AG04450 (cell line): ENCODE data around the gene DPH1. TPM values are rescaled to one million over a fixed set of nuclear protein-coding genes. Genes with fewer than 3 reads are reported as not detected.

ENCODE experiments used
- CTCF ChIA-PET: fragments of 300-600, 350-600 bp; formaldehyde crosslinking; extraction: SDS; loops from one replicate; lab custom pipeline; 2022; ENCODE audit warnings: antibody characterized with exemption, inconsistent platforms; lab: Charles Lee
- POLR2A ChIA-PET: fragments of 350-600 bp; formaldehyde crosslinking; extraction: SDS; loops from one replicate; lab custom pipeline; 2021; ENCODE audit warnings: antibody characterized with exemption, inconsistent platforms; lab: Yijun Ruan, JAX
- DNase-seq: peaks from one replicate; pipeline ENCODE4 v3.0.0-alpha.2; 2011; ENCODE audit warnings: low read depth, low spot score
- H3K27ac ChIP-seq: one replicate; pipeline ENCODE4 v1.5.1; 2012; ENCODE audit warnings: low read depth, low read length, control low read depth
- H3K27me3 ChIP-seq: one replicate; pipeline ENCODE4 v1.6.0; 2012; ENCODE audit warnings: low read length; ENCODE audit not compliant: control insufficient read depth, insufficient read depth
- H3K4me3 ChIP-seq: 2 replicates; pipeline ENCODE4 v1.5.1; 2011; ENCODE audit warnings: mild to moderate bottlenecking, low read depth, low read length, control low read depth
- H3K9me3 ChIP-seq: 2 replicates; pipeline ENCODE4 v1.5.1; 2012; ENCODE audit warnings: low read length; ENCODE audit not compliant: control insufficient read depth, insufficient read depth
- CTCF ChIP-seq: IDR thresholded peaks from 2 replicates; pipeline ENCODE4 v1.5.1; 2011; ENCODE audit warnings: low read depth, low read length, control low read depth, inconsistent platforms
- polyA plus RNA-seq: library from polyadenylated mRNA; depleted of rRNA; stranded (reverse); fragments of >200 nt; gene quantifications from 2 replicates; pipeline ENCODE4 v1.2.3, GENCODE V29; 2011

DPH1 gene
- polyA plus RNA-seq, 1 experiment = 25.3 TPM

DNA sequence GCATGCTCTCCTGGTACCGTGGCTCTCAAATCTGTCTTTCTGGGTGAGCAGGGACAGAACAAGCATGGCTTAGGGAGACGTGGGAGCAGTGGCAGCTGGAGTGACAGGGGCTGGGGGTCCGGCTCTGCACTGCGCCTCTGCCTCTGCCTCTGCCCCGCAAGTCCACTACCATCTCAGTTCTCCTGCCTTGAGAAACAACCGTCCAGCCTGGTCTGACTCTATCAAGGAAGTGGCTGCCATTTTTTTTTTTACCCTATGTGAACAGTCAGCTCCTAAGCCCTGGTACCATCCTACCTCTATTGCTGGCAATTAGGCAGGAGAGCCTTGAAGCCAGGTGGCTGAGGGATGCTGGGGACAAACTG, 41.1 kb downstream of the DPH1 start:
- no peaks in the 10 kb centered on the region for H3K27me3 ChIP-seq
- TF ChIP-seq CTCF = no peak
- POLR2A ChIA-PET = interaction anchor here (0.6 to 2.2 kb wide), 7 partner anchors 15 to 111 kb away, joined by 3 to 11 read pairs (median 7); no protein-coding TSS in a partner anchor
- H3K9me3 ChIP-seq = no peaks in the 10 kb centered on the region; the same call in 1 of the 2 replicates
- DNase-seq = no peak
- CTCF ChIA-PET = no interaction called here
- peak overlapping the region; percentile 87 for H3K27ac ChIP-seq
- H3K4me3 ChIP-seq = no peak overlapping the region

DNA sequence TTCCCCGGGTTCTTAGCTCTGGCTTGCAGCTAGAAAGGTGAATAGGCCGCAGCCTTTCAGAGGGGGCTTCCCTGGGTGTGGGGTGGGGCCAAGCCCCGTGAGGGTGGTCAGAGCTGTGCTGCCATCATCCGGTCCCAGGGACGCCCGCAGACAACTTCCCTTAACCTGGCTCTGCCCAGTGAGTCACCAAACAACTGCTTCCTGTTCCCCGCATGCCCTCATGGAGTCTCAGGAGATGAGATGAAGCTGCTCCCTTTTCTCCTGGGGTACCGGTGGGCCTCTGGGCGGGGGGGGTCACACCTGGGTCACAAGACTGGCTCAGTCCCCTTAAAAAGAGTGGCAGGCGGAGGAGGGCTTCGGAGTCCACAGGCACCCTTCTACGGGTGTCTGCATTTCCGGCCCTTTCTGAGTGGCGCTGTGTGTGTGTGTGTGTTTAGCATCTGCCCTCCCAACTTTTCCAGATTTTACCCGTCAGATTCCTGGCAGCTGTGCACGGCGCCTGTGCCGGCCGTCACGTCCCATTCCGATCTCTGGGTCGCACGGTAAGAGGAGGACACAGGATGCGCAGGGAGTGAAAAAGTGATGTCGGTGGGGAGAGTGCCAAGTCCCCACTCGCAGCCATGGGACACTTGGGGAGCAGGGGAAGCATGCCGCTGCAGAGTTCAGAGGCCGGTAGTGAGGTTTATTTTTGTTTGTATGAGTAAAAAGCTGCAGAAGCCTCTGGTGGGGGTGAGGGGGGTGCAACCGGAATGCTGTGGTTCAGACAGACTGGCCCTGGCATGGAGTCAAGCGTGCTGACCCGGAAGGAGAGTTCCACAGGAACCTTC, 41.7 kb downstream of the DPH1 start:
- peak overlapping the region; percentile 87 for H3K27ac ChIP-seq

DNA sequence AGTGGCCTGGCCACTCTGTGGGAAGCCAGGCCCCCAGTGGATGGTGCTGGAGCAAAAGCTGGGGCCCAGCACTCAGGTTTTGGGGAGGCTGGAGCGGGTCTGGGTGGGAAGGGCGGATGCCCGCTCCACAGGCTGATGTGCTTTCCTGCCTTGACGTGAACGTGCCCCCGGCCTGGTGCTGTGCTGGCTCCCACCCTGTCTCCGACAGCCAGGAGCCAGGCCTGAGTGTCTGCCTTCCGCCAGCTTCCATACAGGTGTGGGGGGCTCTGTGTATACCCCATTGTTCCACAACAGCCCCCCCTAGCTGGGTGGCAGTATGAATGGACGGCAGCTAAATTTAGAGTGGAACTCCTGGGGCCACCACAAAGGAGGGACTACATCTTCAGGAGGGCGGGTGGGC, 45.0 kb downstream of the DPH1 start:
- DNase-seq = no peak
- no peaks in the 10 kb centered on the region; the same call in 1 of the 2 replicates for H3K9me3 ChIP-seq
- TF ChIP-seq CTCF = no peak
- H3K4me3 ChIP-seq = no peak overlapping the region
- ChIA-PET POLR2A (no interaction called here), CTCF (no interaction called here)
- no peak overlapping the region for H3K27ac ChIP-seq
- no peaks in the 10 kb centered on the region for H3K27me3 ChIP-seq

More for the DNA sequence above, 41.7 kb downstream of the DPH1 start:
- ChIA-PET POLR2A (interaction anchor here (0.6 to 2.2 kb wide), 12 partner anchors 10 to 110 kb away, joined by 3 to 11 read pairs (median 6); no protein-coding TSS in a partner anchor), CTCF (interaction anchor here (0.5 to 1.6 kb wide), 5 partner anchors 10 to 173 kb away, joined by 3 to 6 read pairs (median 5); no protein-coding TSS in a partner anchor)
- H3K27me3 ChIP-seq = no peaks in the 10 kb centered on the region
- no peak overlapping the region for H3K4me3 ChIP-seq
- H3K9me3 ChIP-seq = no peaks in the 10 kb centered on the region; the same call in 1 of the 2 replicates
- DNase-seq = peak; percentile 72
- TF ChIP-seq CTCF = no peak

DNA sequence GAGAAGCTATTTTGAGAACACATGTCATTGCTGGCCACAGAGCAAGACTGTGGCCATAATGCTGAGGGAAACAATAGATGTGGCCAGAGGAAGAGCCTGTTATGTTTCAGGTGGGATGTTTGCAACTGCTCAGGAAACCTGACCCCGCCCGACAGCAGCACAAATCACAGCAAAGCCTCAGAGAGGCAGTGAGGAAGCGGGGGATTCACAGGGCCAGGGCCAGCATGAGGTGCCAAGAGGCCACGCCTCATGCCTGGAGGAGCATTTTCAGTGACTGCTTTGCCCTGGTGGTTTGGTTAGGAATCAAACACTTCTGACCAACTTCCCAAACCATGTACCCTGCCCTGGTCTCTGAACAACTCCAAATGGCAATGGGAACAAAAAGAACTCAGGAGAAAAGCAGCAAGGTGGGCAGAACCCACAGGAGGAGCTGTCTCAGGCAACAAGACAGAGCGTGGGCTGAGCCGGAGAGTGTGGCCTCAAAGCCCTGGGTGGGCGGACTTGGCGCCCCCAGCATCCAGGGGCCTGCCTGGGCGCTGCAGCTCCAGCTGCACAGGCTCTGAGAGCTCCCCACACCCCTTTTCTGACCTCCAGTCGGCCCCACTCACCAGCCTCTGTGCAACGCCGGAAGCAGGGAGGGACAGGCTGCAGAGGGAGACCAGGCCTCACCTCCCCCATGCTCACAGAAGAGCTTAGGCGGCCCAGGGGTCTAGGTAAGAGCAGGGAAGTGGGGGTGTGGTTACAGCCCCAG, 45.6 kb downstream of the DPH1 start:
- Histone ChIP-seq H3K27me3 (no peaks in the 10 kb centered on the region), H3K9me3 (no peaks in the 10 kb centered on the region; the same call in 1 of the 2 replicates), H3K27ac (peak overlapping the region; percentile 39), H3K4me3 (no peak overlapping the region)
- POLR2A ChIA-PET = interaction anchor here (0.7 kb wide), 1 partner anchor 16 kb away, joined by 3 read pairs; no protein-coding TSS in a partner anchor
- no peak for DNase-seq
- TF ChIP-seq CTCF = peak; percentile 21
- CTCF ChIA-PET = interaction anchor here (0.5 kb wide), 1 partner anchor 16 kb away, joined by 4 read pairs; no protein-coding TSS in a partner anchor
